Panc1 (cell line): Measurements from ENCODE around the gene MAPK1IP1L.
"Not testable (repeated sequence)": the region's sequence is repeated elsewhere in the genome, so short reads cannot be mapped to it uniquely, and the experiment has no call there.

ENCODE experiments used
- CTCF ChIP-seq: fragments of 450-650 bp; IDR thresholded peaks from 2 replicates; pipeline ENCODE4 v1.5.1; 2017; ENCODE audit warnings: mild to moderate bottlenecking
- POLR2AphosphoS5 ChIP-seq: IDR thresholded peaks from 2 replicates; pipeline ENCODE4 v1.6.1; 2012; ENCODE audit warnings: mild to moderate bottlenecking, low read depth, low read length, moderate library complexity
- REST ChIP-seq, 2 experiments: IDR thresholded peaks; 2 replicates each; pipeline ENCODE4 v1.6.1; 2011 to 2012; ENCODE audit warnings: low read depth in 2 of 2, control low read depth in 1 of 2, low read length in 1 of 2, mild to moderate bottlenecking in 1 of 2, moderate library complexity in 1 of 2; ENCODE audit not compliant: insufficient read depth in 1 of 2
- SIN3A ChIP-seq: IDR thresholded peaks from 2 replicates; pipeline ENCODE4 v1.6.1; 2012; ENCODE audit warnings: low read depth, mild to moderate bottlenecking, low read length, moderate library complexity, borderline replicate concordance; ENCODE audit not compliant: insufficient read depth

- TF ChIP-seq CTCF; POLR2AphosphoS5; SIN3A; REST (IDR thresholded peaks at IDR 0.05; ENCODE audit: insufficient read depth in 1 of 2, low read depth in 2 of 2, low read length in 1 of 2): not testable (repeated sequence)
Observed at GRCh38 chr14:55064896-55065295, 13.4 kb downstream of the MAPK1IP1L start.
